Left forelimb (tissue), 1 donor: Measurements from ENCODE around the gene ADCK1.
"Not testable (repeated sequence)": the region's sequence is repeated elsewhere in the genome, so short reads cannot be mapped to it uniquely, and the experiment has no call there.

Experiments
- DNase-seq: peaks from one replicate; pipeline ENCODE4 v3.0.0-alpha.2; 2018; ENCODE audit warnings: low spot score

The ADCK1 gene

GRCh38 chr14:77809011-77809410 lies 9.1 kb downstream of the ADCK1 start:
- no peak for DNase-seq

DNA sequence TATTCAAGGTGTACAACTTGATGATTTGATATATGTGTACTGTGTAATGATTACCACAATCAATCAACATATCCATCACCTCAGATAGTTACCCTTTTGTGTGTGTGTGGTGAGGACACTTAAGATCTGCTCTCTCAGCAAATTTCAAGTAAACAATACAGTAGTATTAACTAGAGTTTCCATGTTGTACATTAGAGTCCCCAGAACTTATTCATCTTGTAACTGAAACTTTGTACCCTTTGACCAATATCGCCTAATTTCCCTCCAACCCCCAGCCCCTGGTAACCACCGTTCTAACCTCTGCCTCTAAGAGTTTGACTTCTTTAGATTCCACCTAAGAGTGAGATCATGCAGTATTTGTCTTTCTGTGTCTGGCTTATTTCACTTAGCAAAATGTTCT lies 12.1 kb downstream of the ADCK1 start:
- DNase-seq = no peak

DNA sequence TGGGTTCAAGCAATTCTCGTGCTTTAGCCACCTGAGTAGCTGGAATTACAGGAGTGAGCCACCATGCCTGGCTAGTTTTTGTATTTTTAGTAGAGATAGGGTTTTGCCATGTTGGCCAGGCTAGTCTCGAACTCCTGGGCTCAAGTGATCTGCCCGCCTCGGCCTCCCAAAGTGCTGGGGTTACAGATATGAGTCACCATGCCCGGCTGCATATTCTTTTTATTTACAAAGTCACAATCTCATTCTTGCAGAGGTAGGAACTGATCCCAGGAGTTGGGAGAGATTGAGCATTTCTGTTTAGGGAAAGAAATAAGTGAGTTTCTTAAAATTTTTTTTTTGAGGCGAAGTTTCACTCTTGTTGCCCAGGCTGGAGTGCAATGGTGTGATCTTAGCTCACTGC lies 12.8 kb downstream of the ADCK1 start:
- not testable (repeated sequence) for DNase-seq

DNA sequence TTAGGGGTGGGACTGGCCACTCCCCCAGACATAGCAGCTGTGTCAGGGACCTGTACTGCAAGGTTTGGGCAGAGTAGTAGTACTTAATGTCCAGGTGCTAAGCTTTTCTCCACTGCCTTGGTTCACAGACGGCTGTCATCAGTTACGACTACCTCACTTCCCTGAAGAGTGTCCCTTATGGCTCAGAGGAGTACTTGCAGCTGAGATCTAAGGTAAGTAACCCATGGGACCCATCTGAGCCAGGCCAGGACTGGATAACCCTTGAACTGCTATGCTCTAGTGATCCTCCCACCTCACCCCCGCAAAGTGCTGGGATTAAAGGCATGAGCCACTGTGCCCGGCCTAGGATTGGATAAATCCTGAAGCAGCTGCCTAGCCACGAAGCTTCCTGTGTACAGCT lies 22.4 kb downstream of the ADCK1 start:
- DNase-seq = no peak

GRCh38 chr14:77822741-77823140 lies 22.8 kb downstream of the ADCK1 start:
- no peak for DNase-seq

GRCh38 chr14:77823378-77823777 lies 23.5 kb downstream of the ADCK1 start:
- no peak for DNase-seq

- DNase-seq = no peak
Observed at GRCh38 chr14:77825895-77826519, 26.1 kb downstream of the ADCK1 start.

GRCh38 chr14:77830692-77831091 lies 30.8 kb downstream of the ADCK1 start:
- DNase-seq = no peak

- DNase-seq = no peak
Observed at GRCh38 chr14:77832297-77832696, 32.4 kb downstream of the ADCK1 start.

- no peak for DNase-seq
Observed at GRCh38 chr14:77837926-77838325, 38.0 kb downstream of the ADCK1 start.

DNA sequence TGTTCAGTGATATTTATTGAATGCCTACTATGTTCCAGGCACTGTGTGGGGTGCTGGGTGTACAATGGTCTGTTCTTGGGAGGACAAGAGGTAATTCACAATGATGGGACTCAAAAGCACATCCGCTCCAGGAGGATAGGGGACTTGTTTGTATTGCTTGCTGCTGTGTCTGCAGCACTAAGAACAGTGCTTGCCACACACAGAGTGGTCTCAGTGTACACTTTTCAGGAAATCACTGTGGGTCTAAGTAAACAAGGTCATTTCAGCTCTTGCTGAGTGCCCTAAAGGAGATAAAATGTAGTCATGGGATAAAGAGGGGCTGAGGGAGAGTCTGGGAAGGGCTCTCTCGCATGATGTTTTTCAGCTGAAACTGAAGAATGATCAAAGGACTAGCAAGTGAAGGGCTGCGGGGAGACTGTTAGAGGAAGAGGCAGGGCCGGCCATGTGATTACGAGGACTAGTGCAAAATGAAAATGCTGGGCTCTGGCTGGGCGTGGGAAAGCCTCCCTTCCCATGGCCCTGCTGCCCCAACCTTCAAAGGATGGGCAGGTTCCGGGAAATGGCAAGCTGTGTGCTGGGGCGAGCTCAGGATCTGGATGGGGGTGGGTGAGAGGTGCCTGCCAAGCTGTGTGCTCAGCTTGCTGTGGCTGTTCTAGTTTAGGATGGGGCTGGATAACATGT lies 39.1 kb downstream of the ADCK1 start:
- DNase-seq = no peak

DNA sequence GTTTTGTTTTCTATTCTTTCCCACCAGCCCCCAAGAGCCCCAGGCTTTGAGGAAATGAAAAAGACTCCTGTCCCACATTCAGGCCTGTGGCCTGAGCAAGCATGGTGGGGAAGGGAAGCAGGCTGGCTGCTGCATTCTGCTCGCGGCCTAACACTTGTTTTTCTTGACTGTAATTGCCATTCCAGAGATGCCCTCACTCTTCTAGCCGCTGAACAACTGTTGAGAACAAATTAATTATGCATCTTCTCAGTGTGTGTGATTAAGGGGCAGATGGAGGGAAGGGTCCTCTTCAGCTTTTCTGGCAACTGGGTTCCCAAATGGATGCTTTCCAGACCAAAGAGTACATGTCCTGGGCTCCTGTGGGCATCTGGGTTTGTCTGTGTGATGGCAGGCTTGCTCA lies 43.3 kb downstream of the ADCK1 start:
- no peak for DNase-seq

DNA sequence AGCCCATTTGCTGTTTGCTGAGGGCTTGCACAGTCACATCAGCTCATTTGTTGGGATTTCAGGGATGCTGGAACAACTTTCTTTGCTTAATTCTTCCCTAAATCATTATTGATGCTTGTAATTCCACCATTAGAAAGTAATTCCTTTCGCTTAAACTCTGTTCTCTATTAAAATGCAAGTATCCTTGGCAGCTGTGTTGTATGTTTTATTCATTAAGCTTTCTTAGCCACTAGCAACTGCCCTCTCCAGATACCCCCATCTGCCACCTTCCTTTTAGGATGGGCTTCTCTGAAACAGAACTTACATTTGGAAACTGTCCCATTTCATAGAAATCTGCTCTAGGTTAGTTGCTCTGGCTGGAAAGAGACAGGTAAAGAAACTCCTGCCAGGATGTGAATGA lies 43.7 kb downstream of the ADCK1 start:
- no peak for DNase-seq

- DNase-seq = no peak
Observed at GRCh38 chr14:77844802-77845201, 44.9 kb downstream of the ADCK1 start.

- DNase-seq = no peak
Observed at GRCh38 chr14:77848031-77848430, 48.1 kb downstream of the ADCK1 start.

DNA sequence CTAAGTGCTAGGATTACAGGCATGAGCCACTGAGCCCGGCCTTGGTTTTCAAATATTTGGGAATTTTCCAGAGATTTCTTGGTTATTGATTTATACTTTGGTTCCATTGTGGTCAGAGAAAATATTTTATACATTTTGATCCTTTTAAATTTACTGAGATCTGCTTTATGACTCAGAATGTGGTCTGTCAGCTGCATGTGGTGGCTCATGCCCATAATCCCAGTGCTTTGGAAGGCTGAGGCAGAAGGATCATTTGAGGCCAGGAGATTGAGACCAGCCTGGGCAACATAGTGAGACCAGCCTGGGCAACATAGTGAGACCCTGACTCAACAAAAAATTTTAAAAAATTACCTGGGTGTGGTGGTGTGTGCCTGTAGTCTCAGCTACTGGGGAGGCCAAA lies 49.8 kb downstream of the ADCK1 start:
- DNase-seq = no peak

DNA sequence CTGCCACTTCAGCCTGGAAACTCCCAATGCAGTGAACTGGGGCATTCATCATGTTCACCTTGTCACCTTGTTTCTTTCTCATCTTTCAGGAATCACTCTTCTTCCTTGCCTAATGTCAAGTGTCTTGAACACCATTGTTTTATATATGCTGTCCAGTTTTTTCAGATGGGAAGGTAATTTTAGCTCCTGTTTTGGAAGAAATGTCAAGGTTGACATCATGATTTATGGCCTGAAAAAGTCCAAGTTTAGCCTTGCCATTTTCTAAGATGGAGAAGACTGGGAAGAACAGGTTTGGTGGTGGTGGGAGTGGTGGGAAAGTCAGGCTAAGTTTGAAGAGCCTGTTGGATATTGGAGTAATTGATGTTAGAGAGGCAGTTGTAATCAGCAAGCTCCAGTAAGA lies 54.0 kb downstream of the ADCK1 start:
- DNase-seq = no peak

DNA sequence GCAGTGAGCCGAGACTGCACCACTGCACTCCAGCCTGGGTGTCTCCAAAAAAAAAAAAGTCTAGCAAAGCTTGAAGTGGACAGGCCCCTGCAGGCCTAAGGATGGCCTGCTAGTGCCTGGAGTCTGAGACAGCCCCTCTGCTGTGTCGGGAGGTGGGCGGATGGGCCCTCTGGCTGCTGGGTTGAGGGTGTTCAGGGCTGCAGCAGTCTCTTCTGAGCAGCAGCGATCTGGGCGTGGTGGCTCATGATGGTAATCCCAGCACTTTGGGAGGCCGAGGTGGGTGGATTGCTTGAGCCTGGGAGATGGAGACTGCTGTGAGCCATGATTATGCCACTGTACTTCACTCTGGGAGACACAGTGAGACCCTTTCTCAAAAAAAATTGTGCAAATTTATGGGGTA lies 57.0 kb downstream of the ADCK1 start:
- DNase-seq = no peak

- no peak for DNase-seq
Observed at GRCh38 chr14:77859934-77860570, 60.1 kb downstream of the ADCK1 start.

GRCh38 chr14:77861201-77861600 lies 61.3 kb downstream of the ADCK1 start:
- DNase-seq = no peak

DNA sequence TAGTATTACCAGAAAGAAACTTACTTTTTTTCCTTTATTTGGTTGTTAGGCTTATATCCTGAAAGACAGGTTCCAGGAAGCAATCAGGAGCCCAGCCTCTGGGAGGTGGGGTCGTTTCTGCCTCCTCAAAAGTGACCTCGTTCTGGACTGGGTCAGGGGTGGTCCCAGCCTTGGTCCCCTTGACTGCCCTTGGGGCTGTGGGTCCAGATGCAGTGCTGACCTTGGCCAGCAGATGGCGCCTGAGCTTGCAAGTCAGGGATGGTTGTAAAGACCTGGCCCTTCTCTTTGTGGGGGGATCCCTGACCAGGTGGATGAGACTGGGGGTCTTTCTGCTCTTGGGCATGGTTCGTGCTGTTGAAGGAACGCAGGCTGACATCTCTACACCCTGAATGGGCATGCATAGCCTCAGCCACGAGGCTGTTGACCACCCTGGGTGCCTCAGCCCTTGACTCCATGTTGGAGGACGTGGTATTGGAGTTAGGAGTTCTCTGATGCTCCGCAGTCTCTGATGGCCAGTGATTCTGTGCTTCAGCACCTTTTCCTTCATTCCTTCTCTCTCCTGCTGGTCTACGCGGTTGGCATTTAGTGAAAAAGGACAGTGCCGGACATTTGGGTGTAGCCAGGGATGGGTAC lies 62.4 kb downstream of the ADCK1 start:
- peak; percentile 77 for DNase-seq

DNA sequence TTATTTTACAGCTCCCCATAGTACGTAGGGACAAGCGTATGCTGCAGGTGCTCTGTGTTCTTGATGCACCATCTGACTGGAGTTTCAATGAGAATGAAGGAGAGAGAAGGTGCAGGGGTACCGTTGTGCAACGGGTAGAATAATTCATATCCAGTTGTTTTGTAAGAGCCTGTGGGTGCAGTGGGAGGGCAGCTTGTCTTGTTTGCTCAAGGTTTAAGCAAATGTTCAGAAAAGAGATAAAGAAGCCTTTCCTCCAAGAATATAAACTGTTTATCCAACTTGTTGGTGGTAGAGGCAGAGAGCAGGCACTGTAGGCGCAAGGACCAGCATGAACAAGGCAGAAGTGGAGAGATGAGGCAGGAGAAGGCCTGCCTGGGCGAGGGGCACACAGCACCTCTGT lies 64.2 kb downstream of the ADCK1 start:
- DNase-seq = no peak

DNA sequence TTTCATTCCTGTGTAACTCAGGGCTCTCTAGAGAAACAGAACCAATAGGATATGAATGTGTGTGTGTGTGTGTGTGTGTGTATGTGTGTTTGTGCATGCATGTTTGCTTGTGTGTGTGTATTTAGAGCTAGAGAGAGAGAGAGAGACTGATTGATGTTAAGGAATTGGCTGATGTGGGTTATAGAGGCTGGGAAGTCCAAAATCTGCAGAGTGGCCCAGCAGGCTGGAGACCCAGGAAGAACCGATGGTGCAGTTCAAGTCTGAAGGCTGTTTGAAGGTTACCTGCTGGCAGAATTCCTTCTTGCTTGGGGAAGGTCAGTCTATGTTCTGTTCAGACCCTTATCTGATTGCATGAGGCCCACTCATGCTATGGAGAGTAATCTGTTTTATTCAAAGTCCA lies 64.7 kb downstream of the ADCK1 start:
- DNase-seq = no peak
